ENCODE measurements around the gene PMAIP1. TPM values are rescaled to one million over a fixed set of nuclear protein-coding genes. Genes with fewer than 3 reads are reported as not detected.

Gene PMAIP1
- total and polyA plus RNA-seq, 11 donors = 0.15 to 1.8 (median 0.37) TPM; not detected in 2

DNA sequence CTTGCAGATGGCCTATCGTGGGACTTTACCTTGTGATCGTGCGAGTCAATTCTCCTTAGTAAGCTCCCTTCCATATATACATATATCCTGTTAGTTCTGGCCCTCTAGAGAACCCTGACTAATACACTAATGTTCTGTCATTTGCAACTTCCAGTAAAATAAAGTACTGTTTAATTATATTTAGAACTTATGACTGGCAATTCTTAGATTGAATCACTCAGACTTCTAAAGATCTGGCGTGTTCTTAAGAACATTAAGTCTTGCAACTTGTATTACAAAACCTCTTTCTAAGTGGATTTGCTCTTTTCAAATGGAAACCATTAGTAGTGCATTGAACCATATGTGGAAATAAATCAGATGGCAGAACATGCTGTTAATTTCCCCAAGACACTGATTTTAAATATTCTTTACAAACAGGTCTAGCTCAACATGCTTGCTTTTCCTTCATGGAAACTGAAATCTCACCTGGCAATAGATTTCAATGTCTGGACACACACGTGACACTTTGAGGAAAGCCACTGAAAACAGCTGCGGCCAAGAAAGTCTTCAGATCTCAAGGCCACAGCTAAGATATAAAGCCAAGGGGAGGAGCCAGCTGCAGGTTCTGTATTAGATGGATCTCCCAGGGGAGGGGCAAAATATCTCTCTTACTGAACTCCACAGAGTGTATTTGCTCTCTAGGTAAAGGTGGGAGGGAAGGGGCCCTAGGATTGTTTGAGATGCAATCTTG, 50.6 kb downstream of the PMAIP1 start:
- ATAC-seq (no peak), DNase-seq (no peak)
- intact Hi-C loops (cut with DNase I) = no loop called here
- H3K4me3 ChIP-seq = no peak overlapping the region
- WGBS, 4 donors = 74 to 85% (median 81%) methylated on average over 6 of the region's 6 CpGs
- H3K9me3 ChIP-seq = no peaks in the 10 kb centered on the region
- H3K4me1 ChIP-seq = no peaks in the 10 kb centered on the region
- no peaks in the 10 kb centered on the region for H3K36me3 ChIP-seq
- TF ChIP-seq POLR2A (IDR thresholded peaks at IDR 0.05) = no peak
- TF ChIP-seq, protein P1, sequence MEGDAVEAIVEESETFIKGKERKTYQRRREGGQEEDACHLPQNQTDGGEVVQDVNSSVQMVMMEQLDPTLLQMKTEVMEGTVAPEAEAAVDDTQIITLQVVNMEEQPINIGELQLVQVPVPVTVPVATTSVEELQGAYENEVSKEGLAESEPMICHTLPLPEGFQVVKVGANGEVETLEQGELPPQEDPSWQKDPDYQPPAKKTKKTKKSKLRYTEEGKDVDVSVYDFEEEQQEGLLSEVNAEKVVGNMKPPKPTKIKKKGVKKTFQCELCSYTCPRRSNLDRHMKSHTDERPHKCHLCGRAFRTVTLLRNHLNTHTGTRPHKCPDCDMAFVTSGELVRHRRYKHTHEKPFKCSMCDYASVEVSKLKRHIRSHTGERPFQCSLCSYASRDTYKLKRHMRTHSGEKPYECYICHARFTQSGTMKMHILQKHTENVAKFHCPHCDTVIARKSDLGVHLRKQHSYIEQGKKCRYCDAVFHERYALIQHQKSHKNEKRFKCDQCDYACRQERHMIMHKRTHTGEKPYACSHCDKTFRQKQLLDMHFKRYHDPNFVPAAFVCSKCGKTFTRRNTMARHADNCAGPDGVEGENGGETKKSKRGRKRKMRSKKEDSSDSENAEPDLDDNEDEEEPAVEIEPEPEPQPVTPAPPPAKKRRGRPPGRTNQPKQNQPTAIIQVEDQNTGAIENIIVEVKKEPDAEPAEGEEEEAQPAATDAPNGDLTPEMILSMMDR (IDR thresholded peaks at IDR 0.05) = no peak
- no peaks in the 10 kb centered on the region for H3K27me3 ChIP-seq
- H3K27ac ChIP-seq = no peak overlapping the region

DNA sequence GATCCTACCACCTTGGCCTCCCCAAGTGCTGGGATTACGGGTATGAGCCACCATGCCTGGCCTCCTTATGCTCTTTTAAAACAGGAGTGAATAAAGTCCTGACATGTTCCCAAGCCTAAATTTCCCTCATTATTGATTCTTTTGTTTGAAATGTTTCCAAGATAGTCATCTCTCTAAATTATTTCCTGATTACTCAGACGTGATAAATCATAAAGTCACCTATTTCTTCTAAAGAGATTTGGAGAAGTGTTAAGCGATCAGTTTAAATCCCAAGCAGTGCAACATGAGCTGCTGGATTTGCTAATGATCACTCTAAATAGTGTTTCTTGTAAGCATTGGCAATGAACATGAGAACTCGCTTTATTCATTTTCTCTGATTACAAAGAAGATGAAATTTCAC, 51.8 kb downstream of the PMAIP1 start:
- 84 to 89% (median 88%) methylated on average over 4 of the region's 4 CpGs for WGBS, 4 donors
- no peak for DNase-seq
- TF ChIP-seq, protein P1 (IDR thresholded peaks at IDR 0.05) = no peak
- TF ChIP-seq POLR2A (IDR thresholded peaks at IDR 0.05) = no peak
- no peak for ATAC-seq
- Histone ChIP-seq H3K9me3 (no peaks in the 10 kb centered on the region), H3K27me3 (no peaks in the 10 kb centered on the region), H3K36me3 (no peaks in the 10 kb centered on the region), H3K4me1 (no peaks in the 10 kb centered on the region), H3K27ac (no peak overlapping the region), H3K4me3 (no peak overlapping the region)
- intact Hi-C loops (cut with DNase I) = no loop called here

DNA sequence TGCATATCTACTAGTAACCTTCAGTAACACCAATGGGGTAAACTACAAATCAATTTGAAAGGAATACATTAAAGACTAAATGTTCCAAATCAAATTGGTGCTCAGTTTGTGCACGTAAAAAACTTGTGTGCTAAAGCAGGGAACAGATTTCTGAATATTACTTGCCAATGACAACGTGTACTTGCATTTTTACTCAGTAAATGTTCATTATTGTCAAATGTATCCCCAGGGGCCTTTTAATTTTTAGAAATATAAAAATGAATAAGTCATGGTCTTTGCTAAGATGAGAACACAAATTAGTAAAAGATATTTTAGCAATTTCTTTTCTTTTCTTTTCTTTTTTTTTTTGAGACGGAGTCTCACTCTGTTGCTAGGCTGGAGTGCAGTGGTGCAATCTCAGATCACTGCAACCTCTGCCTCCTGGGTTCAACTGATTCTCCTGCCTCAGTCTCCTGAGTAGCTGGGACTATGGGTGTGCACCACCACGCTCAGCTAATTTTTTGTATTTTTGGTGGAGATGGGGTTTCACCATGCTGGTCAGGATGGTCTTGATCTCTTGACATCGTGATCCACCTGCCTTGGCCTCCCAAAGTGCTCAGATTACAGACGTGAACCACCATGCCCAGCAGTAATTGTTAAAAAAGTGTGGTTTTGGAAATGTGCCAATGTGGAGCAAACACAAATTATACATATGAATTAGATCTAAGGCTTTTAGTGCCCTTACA, 52.6 kb downstream of the PMAIP1 start:
- 83 to 90% (median 87%) methylated on average over 6 of the region's 6 CpGs for WGBS, 4 donors
- no peaks in the 10 kb centered on the region for H3K36me3 ChIP-seq
- H3K27ac ChIP-seq = no peak overlapping the region
- no peaks in the 10 kb centered on the region for H3K9me3 ChIP-seq
- no peak overlapping the region for H3K4me3 ChIP-seq
- intact Hi-C loops (cut with DNase I) = no loop called here
- ATAC-seq (no peak), DNase-seq (no peak)
- TF ChIP-seq, protein P1 (IDR thresholded peaks at IDR 0.05) = no peak
- no peak for TF ChIP-seq POLR2A (IDR thresholded peaks at IDR 0.05)
- no peaks in the 10 kb centered on the region for H3K27me3 ChIP-seq
- no peaks in the 10 kb centered on the region for H3K4me1 ChIP-seq

Other genes starting within 250 kb of the PMAIP1 start
- gene CCBE1, start 202.6 kb upstream of the PMAIP1 start, total RNA-seq = 1 to 10 TPM in 3 of 9 donors, under 1 TPM in 6; 0.20 to 6.3 (median 0.74) TPM
- under 1 TPM; 0.15 to 1.00 TPM for gene CCBE1, start 202.6 kb upstream of the PMAIP1 start, polyA plus RNA-seq

Data from heart left ventricle (tissue), 16 donors.